ENCODE measurements around the gene SAMD10. TPM values are rescaled to one million over a fixed set of nuclear protein-coding genes. Genes with fewer than 3 reads are reported as not detected.

The SAMD10 gene
- total RNA-seq, 4 donors from 2014 or later: 5.9 to 86.2 (median 19.4) TPM

GRCh38 chr20:63924241-63924640 lies 55.2 kb downstream of the SAMD10 start:
- peaks cover 0 to 4% (median 0%) of the 10 kb centered on the region in 4 donors for H3K4me1 ChIP-seq
- DNase-seq: no peak
- no peaks in the 10 kb centered on the region for H3K9me3 ChIP-seq
- H3K27ac ChIP-seq: no peak overlapping the region
- H3K36me3 ChIP-seq: peaks cover 0 to 15% (median 8%) of the 10 kb centered on the region in 4 donors
- in situ Hi-C loops (cut with MboI; ENCODE audit: low pct_ligation_motif_present in 1 of 4, low pct_unique_long_range_greater_than_20kb in 1 of 4, low sequenced_read_pairs in 3 of 4) (no loop called here), intact Hi-C loops (cut with DNase I; ENCODE audit: low total_unique reads) (no loop called here)
- 79 to 83% methylated on average over 7 to 9 of the region's 9 CpGs for WGBS, 2 donors (ENCODE audit: low coverage in 1 of 2)
- H3K27me3 ChIP-seq: no peaks in the 10 kb centered on the region
- no peak overlapping the region for H3K4me3 ChIP-seq
- TF ChIP-seq POLR2AphosphoS5 (IDR thresholded peaks at IDR 0.05) (no peak), CTCF (IDR thresholded peaks at IDR 0.05) (no peak), POLR2A (IDR thresholded peaks at IDR 0.05) (no peak), EP300 (IDR thresholded peaks at IDR 0.05; ENCODE audit: low read depth) (no peak)

Small RNA genes lying within 50 kb of the gene (small RNA-seq; reads per million reads assigned to genes)
- 0 reads per million in 4 donors for gene MIR647

Other genes starting within 250 kb of the SAMD10 start
- gene LIME1, start 243.0 kb downstream of the SAMD10 start, total RNA-seq: 10 to 100 TPM; 24.4 to 91.1 (median 44.0) TPM
- 10 to 100 TPM; 26.3 to 50.2 (median 47.7) TPM for gene SLC2A4RG, start 239.9 kb downstream of the SAMD10 start, total RNA-seq
- gene ZBTB46, start 148.4 kb downstream of the SAMD10 start, total RNA-seq: 1 to 10 TPM; 2.3 to 6.0 (median 5.3) TPM
- gene ABHD16B, start 118.1 kb downstream of the SAMD10 start, total RNA-seq: not detected
- 10 to 100 TPM; 40.8 to 67.0 (median 62.6) TPM for gene TPD52L2, start 114.4 kb downstream of the SAMD10 start, total RNA-seq
- 10 to 100 TPM; 59.9 to 77.3 (median 71.4) TPM for gene DNAJC5, start 84.5 kb downstream of the SAMD10 start, total RNA-seq
- 100 to 1,000 TPM in 1 of 4 donors, 10 to 100 TPM in 3; 41.1 to 189 (median 68.5) TPM for gene UCKL1, start 23.2 kb downstream of the SAMD10 start, total RNA-seq
- 1 to 10 TPM; 1.8 to 5.2 (median 2.1) TPM for gene ZNF512B, start 9.7 kb downstream of the SAMD10 start, total RNA-seq
- gene PRPF6, start 1.5 kb upstream of the SAMD10 start, total RNA-seq: 10 to 100 TPM; 29.2 to 55.7 (median 51.8) TPM
- 10 to 100 TPM in 1 of 4 donors, 1 to 10 TPM in 1, under 1 TPM in 1, not detected in 1; 0.68 to 34.8 (median 1.4) TPM for gene C20orf204, start 56.5 kb upstream of the SAMD10 start, total RNA-seq
- gene SOX18, start 70.0 kb upstream of the SAMD10 start, total RNA-seq: 10 to 100 TPM in 1 of 4 donors, 1 to 10 TPM in 3; 1.8 to 14.2 (median 6.5) TPM
- 10 to 100 TPM in 3 of 4 donors, 1 to 10 TPM in 1; 5.6 to 94.3 (median 14.8) TPM for gene TCEA2, start 83.6 kb upstream of the SAMD10 start, total RNA-seq
- gene RGS19, start 99.9 kb upstream of the SAMD10 start, total RNA-seq: 10 to 100 TPM in 2 of 4 donors, 1 to 10 TPM in 1, not detected in 1; 5.5 to 37.4 (median 10.8) TPM
- under 1 TPM in 2 of 4 donors, not detected in 2; 0.14 to 0.32 TPM for gene OPRL1, start 100.4 kb upstream of the SAMD10 start, total RNA-seq
- gene LKAAEAR1, start 104.8 kb upstream of the SAMD10 start, total RNA-seq: not detected
- not detected for gene NPBWR2, start 127.9 kb upstream of the SAMD10 start, total RNA-seq
- gene MYT1, start 184.8 kb upstream of the SAMD10 start, total RNA-seq: under 1 TPM in 2 of 4 donors, not detected in 2; 0.16 to 0.55 TPM

Data from transverse colon (tissue), 4 donors.